ENCODE data around the gene SLC44A1.

SLC44A1 gene

DNA sequence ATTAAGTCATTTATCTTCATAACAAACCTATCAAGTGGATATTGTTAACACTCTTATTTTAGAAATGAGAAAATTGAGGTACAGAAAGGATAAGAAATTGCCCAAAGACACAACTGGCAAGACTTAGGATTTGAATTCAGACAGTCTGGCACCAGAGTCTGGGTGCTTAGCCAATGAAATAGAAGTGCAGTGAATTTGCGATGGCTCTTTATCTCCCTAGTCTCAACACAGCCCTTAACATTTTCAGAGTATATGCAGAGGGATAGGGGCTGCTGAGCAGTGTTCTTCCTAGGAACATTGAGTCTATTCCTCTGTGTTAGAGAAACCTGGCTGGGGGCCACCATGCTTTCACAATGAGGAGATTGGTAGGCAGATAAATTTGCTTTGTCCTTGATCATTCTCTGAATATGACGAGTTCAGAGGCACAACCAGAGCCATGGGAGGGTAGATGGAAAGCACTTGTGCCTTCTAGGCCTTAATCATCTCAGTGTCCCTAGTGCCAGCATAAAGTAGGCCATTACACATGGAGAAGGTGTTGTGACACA lies 197.2 kb downstream of the SLC44A1 start:
- DNase-seq: no peak

DNA sequence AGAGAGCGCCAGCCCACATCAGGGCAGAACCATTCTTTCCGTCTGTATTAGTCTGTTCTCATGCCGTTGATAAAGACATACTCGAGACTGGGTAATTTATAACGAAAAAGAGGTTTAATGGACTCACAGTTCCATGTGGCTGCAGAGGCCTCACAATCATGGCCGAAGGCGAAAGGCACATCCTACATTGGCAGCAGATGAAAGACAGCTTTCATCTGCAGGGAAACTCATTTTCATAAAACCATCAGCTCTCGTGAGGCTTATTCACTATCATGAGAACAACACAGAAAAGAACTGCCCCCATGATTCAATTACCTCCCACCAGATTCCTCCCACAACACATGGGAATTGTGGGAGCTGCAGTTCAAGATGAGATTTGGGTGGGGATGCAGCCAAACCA lies 198.7 kb downstream of the SLC44A1 start:
- no peak for DNase-seq

DNA sequence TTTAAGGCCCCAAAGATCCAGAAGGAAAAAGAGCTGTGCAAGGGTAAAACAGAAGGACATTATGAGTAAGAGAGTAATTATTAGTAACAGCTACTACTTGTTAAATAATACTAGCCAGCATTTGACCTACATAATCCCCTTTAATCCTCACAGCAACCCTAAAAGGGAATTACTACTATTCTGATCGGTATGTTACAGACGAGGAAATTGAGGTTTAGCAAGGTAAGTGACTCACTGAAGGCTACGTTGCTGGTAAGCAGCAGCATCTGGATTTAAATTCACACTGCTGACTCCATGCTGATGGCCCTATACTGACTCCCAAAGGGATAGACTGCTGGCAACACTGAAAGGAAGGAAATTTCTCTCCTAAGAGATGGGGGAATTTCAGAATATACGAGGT lies 199.7 kb downstream of the SLC44A1 start:
- no peak for DNase-seq

DNA sequence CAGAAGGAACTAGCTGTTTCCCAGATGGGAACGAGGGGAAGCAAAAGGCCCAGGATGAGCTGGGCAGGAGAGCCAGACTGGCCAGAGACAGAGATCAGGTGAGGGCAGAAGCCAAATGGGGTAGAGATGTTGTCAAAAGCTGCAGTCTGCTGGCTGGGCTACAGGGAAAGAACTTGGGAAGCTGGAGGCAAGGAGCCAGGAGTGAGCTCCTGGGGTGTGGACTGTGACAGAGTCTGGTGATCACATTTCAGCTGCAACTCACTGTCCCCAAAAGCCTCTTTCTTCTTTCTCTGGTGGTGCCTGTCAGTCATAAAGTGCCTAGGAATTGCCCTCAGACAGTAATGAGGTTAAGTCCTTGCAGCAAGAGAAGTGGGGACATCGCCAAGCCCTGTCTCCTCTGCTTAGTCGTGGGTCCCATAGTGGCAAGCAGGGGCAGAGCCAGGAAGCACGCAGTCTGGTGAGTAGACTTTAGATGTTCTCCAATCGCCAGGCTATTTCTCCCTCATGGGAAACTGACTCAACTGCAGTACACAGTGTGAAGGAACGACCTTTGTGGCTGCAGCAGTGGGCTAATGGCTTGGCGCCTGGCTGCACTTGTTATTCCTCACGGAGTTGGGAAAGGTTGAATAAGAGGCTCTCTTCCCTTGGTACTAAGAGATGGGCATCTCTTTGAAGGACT lies 200.9 kb downstream of the SLC44A1 start:
- DNase-seq: no peak

DNA sequence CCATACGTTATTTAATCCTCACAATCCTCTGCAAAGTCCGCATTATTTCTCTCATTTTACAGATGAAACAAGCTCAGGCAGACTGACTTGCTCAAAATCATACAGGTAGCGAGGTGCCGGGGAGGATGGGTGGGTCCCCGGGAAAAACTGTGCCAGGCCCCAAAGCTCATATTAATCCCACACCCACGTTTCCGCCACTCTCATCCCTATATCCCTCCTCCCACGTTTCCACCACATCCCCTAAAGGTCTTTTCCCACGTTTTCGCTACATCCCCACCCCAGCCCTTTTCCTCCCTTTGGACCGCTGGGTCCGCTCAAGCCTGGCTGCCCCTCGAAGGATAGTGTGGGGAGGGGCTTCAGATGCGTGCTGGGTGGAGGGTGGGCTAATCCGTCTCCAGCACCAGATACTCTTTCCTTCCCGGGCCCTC lies 202.9 kb downstream of the SLC44A1 start:
- DNase-seq: no peak

DNA sequence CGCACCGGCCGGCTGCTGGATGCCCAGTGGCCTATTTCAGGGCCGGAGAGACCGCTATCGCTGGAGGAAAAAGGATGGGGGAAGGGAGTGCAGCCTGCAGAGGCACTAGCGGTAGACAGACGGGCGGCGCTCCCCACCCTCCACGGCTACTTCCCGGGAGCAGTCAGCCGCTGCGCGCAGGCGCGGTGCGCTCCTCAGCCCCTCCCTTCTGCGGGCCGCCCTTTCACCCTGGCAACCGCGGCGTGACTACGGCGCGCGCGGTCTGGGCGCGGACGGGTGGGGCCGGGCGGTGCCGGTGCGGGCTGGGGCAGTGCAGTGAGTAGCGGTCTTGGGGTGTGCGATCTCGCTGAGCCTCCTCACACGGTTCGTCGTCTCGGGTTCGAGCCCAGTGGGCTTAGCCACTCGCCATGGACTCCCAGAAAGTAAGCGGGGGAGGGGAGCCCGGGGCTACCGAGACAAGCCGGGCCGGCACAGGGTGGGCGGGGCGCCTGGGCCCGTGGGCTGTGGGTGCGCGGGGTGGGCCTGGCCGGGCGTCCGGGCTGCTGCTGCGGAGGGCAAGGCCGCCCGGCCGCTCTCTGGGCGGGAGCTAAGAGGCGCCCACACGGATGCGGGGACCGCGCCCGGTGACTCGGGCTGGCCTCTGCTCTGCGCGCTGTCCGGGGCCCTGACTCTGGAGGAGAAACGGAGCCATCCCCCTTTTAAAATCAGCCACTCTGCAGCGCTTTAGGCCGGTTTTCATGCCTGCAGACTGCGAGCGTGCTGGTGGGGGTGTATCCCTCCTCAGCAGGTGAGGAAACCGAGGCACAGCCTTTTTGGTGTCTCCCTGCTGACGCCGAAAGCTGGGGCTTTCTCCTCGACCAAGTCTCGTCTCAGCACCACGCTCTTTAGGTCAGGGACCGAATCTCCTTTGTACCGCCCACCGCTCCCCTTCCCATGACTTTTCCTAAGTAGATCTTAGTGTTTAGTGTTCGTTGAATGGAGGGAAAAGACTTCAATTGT lies 203.7 kb downstream of the SLC44A1 start, which contains the start of gene FSD1L:
Gene FSD1L, plus strand, starts transcription at position 221 of the 999 bp plus-strand sequence. Its CDS starts 187 bp downstream, at position 408.
- DNase-seq: peak; percentile 24 to 58 (median 46)

DNA sequence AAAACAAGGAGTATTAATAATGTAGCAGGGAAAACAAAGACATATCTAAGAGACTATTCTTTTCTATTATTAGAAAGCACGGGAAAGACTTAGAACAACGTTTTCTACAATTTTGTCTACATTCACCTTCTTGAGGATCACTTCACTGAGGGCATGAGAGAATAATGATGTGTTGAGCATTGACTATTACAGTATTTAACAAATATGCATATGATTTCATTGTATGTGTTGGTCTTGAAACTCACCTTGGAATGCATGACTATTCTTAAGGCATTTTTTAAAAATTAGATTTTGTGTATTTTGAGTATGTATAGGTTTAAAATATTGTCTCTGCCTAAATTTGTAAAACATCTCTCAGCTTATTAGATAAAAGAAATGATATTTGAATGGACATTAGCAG lies 204.6 kb downstream of the SLC44A1 start:
- DNase-seq: no peak

DNA sequence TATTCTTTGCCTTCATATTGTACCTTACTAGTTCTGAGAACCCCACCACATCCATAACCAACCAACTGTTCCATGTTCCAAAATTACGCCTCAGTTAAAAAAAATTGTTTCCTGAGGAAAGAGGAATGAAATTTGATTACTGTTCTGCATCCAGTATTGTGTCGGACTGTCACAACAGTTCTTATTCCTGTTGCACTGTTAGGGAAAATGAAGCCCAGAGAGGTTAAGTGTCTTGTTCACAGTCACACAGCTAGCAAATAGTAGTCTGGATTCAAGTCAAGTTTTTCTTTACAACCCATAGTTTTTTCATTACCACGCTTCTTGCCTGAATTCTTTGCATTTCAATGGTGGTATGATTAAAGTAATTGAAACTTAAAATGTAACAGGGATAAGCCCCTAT lies 207.7 kb downstream of the SLC44A1 start:
- DNase-seq: no peak

DNA sequence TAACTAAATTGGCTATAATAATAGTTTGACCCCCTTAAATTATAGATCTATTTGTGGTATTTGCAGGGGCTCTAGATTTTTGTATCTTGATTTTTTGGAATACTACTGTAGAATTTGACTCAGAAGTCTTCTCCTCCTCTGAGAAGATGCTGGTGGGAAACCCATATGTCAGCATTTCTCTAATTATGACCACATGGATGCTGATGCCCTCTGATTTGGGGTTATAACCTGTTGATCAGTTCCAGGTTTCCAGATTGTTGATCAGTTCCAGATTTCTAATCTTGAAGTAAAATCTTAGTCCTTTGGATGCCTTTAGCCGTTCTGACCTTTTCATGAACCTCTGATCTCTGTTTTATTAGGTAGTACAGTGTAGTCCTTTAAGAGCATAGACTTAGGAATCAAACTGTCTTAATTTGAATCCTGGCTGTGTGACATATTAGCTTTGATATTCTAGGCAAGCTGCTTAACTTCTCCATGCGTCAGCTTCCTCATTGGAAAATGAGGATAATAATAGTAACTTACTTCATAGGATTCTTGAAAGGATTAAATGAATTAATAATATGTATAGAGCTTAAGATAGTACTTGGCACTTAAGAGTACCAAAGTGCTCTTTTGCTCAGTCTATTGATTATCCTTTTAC lies 211.5 kb downstream of the SLC44A1 start:
- no peak for DNase-seq

DNA sequence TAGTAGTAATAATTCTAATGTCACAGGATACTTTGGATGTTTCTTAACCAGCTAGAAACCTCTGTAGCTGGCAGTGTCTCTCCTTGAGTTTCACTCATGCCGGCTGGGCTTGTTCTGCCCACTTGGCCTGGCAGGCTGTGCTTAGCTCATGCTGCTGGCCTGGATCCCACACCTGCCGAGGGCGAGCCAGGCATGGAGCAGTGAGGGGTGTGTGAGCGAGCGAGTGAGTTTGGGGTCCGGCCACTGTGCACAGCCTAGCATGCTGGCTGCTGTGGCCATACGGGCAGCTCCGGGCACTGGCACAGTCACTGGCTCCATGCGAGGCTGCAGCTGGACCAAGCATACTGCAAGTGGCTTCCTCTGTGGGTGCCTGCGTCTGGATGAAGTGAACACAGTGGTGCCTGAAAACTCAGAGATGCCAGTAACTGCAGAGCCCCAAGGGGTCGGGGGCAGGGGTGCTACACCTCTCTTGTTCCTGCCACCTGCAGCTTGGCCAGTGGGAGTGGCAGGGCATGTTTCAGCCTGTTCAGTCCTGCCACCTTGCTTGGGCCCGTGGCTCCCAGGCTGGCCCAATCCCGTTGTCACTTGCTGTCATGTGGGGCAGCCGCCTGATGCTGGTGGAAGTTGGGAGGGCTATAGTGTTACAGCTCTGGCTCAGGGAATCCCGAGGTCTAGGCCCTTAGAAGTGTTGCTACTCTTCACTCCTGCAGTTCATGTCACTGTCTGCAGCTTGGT lies 213.3 kb downstream of the SLC44A1 start:
- DNase-seq: no peak

DNA sequence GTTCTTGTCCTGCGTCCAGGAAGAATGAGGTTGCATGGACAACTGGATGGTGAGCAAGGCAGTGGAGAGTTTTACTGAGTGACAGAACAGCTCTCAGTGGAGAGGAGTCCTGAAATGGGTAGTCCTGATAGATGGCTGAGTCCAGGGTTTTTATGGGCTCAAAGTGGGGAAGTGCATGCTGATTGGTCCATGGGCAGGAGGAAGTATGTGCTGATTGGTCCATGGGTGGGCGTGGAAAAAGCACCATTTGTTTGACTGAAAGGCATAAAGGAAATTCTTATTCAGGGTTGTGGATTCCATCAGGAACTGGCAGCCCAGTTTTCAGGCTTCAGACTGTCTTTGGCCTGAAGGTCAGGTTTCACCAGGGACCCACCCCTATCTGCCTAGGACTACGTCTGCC lies 214.0 kb downstream of the SLC44A1 start:
- no peak for DNase-seq

DNA sequence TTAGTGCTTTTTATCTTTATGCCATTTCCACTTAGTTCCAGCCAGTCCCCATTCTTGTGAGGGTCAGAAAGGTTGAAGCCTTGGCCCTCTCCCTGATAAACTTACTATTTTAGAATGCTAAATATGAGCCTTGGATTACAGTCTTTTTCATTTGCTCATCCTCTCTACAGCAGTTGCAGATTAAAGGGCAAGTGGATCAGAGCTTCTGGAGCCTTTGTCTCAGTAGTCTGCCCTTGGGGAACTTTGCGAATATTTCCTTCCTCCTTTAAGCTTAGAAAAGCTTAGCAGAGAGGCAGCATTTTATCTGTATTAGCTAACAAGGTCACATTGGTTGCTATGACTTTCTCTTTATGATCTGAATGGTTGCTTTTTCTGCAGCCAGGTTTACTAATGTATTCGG lies 214.9 kb downstream of the SLC44A1 start:
- no peak for DNase-seq

DNA sequence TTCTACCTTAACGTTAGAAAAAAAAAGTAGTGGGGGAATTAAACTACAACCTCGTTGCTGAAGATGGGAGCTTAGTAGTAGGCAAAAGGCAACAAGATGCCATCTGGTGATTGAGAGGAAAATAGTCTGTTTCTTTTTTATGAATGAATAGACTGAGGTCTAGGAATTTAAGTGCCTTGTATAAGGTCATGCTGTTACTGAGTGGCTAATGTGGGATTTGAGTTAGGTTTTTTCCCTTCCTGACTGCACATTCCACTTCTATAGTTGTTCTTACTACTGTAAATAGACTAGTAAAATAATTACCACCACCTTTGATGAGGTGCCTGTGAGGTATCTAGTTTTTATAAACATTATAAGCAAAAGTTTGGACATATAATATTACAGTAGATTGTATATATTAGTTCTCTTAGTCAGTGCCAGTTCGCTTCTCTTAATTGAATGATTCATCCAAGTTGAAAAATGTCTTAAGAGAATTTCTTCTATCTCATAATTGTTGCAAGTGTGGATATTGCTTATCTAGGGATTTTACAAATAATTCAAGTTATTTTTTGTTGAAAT lies 222.5 kb downstream of the SLC44A1 start:
- no peak for DNase-seq

DNA sequence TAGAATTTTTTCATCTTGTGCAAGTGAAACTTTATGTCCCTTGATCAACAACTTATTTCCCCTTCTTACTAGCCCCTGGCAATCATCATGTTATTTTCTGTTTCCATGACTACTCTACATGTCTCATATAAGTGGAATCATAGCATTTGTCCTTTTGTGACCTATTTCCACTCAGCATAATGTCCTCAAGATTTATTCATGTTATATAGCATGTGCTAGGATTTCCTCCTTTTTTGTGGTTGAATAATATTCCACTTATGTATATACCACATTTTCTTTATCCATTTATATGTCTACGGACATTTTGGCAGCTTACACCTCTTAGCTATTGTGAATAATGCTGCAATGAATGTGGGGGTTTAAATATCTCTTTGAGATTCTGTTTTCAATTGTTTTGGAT lies 224.4 kb downstream of the SLC44A1 start:
- DNase-seq: no peak

DNA sequence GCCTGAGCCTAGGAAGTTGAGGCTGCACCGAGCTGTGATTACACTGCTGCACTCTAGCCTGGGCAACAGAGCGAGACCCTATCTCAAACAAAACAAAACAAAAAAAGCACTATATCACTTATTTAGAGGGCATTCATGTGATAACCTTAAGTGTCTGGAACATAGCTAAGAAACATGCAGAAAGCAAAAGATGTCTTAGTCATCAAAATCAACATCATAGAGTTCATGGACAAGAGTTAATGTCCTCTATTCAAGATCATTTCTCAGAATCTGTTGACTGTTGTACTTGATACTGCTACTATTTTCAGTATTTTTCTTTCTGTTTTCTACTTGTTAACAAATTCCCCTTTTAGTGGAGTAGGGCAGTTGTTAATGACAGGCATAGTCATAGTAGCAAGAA lies 228.8 kb downstream of the SLC44A1 start:
- DNase-seq: no peak

DNA sequence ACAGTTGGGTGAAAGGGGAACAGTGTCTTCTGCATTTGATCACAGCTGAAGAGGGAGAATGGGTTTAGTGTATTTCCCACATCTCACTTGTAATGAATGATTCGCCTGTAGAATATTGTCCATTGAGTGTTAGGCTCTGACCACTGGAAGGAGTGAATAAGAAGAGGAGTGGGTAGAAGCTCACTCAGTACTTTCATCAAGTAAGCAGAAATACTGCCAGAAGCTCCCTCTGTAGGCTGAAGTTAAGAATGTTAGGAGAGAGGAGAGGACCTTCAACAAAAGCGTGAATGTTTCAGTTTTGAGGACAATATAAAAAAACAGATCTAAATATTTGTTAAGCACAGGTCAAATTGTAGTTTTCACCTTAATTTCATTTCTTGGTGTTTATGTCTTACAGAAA lies 230.9 kb downstream of the SLC44A1 start:
- no peak for DNase-seq

DNA sequence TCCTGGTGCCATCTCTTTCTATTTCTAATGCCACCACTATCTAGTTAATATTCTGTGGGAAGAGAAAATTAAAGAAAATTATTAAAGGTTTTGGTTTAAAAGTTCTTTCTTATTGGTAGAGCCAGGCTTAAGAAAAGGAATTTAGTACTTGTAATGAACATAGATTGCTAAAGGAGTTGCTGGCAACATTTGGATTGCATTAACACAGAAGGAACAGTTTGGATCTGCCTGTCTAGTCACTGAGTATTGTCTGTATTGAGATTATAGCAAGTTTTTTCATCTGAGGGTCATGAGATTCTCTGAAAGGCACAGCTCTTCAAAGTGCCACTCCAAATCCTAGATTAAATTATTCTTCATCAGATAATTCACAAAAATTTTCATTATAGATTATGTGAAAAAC lies 235.4 kb downstream of the SLC44A1 start:
- no peak for DNase-seq

DNA sequence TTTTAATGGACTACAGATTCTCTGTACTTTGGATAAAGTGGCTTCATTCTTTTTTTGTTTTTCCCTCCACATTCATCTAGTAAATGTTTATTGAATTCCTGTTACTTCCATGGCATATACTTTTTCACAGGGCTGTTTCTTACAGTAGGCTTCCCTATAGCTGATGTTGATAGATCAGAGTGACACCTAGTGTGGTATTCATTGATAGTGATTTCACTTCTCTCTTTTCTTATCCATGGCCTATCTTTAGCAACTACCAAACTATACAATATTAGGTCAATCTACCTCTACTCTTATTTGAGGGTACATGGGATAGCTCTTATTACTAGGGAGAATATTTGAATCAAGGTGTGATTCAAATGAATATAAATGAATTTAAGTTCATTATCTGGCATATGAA lies 239.2 kb downstream of the SLC44A1 start:
- DNase-seq: no peak

DNA sequence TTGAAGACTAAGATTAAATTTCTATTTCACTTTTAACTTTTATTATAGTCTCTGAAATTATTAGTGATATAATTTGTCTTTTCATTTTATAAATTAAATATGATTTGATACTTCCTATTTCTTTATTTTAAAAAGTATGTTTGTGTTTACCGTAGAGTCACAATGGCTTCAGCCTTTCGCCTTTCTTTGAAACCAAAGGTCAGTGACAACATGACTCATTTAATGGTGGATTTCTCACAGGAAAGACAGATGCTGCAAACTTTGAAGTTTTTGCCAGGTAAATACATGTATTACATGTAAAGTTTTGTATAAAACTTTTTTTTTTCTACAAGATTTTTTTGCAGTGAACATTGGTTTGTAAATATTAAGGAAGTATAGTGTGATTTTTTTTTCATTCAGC lies 239.8 kb downstream of the SLC44A1 start:
- DNase-seq: no peak

DNA sequence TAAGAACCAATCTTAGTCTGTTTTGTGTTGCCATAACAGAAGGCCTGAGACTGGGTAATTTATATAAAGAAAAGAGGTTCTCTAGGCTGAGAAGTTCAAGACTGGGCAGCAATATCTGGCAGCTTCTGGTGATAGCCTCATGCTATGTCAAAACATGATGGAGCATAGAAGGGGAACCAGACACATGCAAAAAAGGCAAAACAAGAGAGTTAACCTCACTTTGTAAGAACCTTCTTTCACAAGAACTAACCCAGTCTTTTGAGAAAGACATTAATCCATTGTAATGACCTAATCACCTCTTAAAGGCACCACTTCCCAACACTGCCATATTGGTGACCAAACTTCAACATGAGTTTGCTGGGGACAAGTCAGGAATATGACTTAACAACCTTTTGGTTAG lies 240.7 kb downstream of the SLC44A1 start:
- DNase-seq: no peak

Measured in activated naive CD4-positive, alpha-beta T cell (primary cell).